SK-N-MC (cell line): ENCODE data around the gene ERFE.
"Not testable (repeated sequence)": the region's sequence is repeated elsewhere in the genome, so short reads cannot be mapped to it uniquely, and the experiment has no call there.

Experiments used
- DNase-seq: peaks from one replicate; pipeline ENCODE4 v3.0.0-alpha.2; 2011; ENCODE audit warnings: low read depth, low spot score
- H3K27ac ChIP-seq: fragments of 200-600 bp; sonication (generic); 2 replicates; pipeline ENCODE4 v1.5.1; 2016; ENCODE audit warnings: mixed run types
- H3K36me3 ChIP-seq: fragments of 200-600 bp; sonication (generic); 2 replicates; pipeline ENCODE4 v1.6.1; 2017; ENCODE audit warnings: antibody characterized with exemption, low read length, mixed read lengths; ENCODE audit not compliant: insufficient read depth
- H3K4me3 ChIP-seq: fragments of 200-600 bp; sonication (generic); 2 replicates; pipeline ENCODE4 v1.5.1; 2016
- H3K9ac ChIP-seq: fragments of 200-600 bp; sonication (generic); 2 replicates; pipeline ENCODE4 v1.8.0; 2017; ENCODE audit warnings: mixed run types, mixed read lengths; ENCODE audit not compliant: insufficient read length
- H3K9me3 ChIP-seq: fragments of 200-600 bp; sonication (generic); 2 replicates; pipeline ENCODE4 v1.6.1; 2017; ENCODE audit warnings: low read depth, mild to moderate bottlenecking, antibody characterized with exemption, low read length, moderate library complexity, mixed read lengths
- EZH2 ChIP-seq: fragments of 200-600 bp; sonication (generic); IDR thresholded peaks from one replicate; pipeline ENCODE4 v1.6.1; 2017; ENCODE audit warnings: antibody characterized with exemption
- FOXP2 ChIP-seq: optimal IDR thresholded peaks from 2 replicates; pipeline ENCODE3; 2011; ENCODE audit warnings: mild to moderate bottlenecking, moderate library complexity; ENCODE audit not compliant: insufficient read depth; ENCODE audit errors: extremely low read length, control extremely low read depth
- POLR2AphosphoS5 ChIP-seq: IDR thresholded peaks from 2 replicates; pipeline ENCODE4 v1.6.1; 2012; ENCODE audit warnings: mild to moderate bottlenecking, low read depth, low read length, borderline replicate concordance

ERFE gene

DNA sequence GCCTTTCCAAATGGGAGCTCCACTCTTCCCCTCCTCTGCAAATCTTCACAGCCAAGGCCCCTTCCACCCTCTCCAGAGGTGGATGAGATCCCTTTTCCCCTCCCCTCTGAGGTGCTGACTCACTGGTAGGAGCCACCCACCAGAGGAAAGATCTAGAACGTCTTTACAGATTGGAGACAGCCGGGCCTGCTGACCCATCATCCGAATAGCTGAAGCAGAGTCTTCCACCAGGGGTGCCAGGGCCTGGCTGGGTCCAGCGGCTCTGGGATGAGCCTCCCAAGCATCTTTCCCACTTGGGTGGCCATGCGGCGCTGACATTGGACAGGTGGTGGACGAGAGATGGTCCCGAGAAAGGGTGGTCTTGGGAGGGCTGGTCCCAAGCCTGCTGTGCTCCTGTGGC is 9.0 kb downstream of the ERFE start:
- H3K9me3 ChIP-seq: no peaks in the 10 kb centered on the region
- peak overlapping the region; percentile 98 for H3K27ac ChIP-seq
- no peak overlapping the region for H3K4me3 ChIP-seq
- H3K9ac ChIP-seq: no peak overlapping the region
- peaks cover 40% of the 10 kb centered on the region for H3K36me3 ChIP-seq
- no peak for TF ChIP-seq EZH2
- DNase-seq: no peak

DNA sequence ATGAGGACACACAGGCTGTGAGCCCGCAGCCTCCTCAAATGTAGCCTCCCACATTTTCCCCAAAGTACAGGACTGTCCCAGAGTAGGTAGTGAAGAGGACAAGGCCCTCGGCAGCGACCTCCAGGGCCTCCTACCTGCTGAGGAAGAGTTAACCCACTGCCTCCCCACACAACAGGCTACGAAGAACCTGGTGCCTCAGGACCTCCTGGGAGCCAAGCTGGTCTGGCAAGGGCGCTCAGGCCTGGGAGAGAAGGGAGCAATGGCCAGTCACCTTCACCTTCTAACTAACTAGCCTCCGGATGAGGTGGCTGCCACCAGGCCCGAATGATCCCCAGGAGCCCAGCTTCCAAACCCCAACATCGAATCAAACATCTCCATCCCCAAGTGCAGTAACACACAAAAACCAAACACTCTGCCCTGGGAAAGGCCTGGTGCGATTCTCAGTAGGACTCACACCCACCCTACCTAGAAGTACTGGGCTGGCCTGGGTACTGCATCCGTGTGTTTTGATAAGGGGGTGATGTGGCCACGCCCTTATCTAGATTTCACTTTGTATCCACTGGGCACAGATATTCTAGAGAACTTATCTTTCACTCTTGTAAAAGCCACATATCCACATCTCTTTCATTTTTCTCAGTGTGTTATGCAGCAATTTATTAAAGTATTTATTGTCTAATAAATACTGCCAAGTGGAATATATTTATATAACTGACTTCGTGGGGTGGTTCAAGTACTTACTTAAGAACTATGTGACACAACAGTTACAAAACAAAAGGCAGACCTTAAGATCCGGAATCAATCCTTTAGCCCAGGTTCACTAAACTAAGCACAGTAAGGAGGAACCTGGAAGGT is 9.7 kb downstream of the ERFE start:
- Histone ChIP-seq H3K9me3 (no peaks in the 10 kb centered on the region), H3K4me3 (no peak overlapping the region), H3K27ac (peak overlapping the region; percentile 98), H3K36me3 (peaks cover 47% of the 10 kb centered on the region), H3K9ac (peak overlapping the region; percentile 68)
- DNase-seq: no peak
- TF ChIP-seq POLR2AphosphoS5 (peak; percentile 9; the same call in 1 of the 2 replicates), FOXP2 (no peak)

DNA sequence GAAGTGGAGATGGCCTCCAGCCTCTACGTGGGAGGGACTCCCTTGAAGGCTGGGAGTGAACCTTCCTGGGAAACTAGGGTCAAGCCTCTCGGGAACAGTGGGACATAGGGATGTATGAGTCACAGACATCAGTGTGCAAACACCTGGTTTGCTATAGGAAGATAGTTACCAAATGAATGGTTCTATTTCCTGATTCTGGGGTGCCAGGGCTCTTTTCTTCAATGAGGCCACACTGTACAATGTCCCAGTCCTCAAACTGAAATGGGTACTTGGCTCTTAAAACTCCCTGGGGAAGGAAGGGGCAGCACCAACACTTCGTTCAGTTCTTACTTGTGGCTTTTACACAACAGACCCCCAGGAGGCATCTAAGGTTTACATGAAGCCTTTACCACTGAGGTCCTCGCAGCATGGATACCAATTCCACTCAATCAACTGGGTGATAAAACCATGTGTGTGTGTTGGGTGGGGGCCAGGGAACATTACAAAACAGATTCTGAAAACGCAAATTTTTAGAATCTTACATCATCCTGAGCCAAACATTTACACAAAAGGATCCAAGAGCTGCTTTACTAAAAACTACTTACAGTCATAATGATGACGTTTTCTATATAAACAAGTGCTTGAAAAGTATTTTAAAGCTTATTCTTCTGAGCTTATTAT is 10.4 kb downstream of the ERFE start:
- DNase-seq: peak; percentile 89
- TF ChIP-seq POLR2AphosphoS5: peak; percentile 7; the same call in 1 of the 2 replicates
- no peak for TF ChIP-seq EZH2
- Histone ChIP-seq H3K27ac (peak overlapping the region; percentile 98), H3K36me3 (peaks cover 54% of the 10 kb centered on the region), H3K4me3 (peak overlapping the region; percentile 11; the same call in 1 of the 2 replicates), H3K9me3 (no peaks in the 10 kb centered on the region), H3K9ac (peak overlapping the region; percentile 68)

DNA sequence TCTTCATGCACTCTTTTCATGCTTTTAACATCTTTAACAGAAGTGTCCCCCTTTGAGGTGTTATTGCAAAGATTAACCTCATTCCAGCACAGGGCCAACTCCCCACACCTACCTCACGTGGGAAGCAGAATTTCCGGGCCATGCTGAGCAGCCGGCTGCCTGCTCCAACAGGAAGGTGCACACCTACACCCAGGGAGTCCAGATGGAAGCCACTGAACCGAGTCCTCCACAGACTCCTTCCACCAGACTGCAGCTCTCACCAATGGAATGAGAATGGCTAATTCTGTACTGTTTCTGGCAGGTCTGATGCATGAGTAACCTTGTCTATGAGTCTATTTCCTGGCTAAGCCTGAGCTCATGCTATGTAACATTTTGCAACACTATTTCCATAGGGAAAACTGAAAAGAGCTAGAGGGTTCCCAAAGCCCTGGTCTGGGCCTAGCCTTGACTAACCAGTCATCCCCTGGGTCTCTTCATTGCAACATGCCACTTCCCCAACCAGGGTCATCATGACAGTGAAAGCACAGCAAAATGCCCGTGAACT is 11.0 kb downstream of the ERFE start:
- H3K9me3 ChIP-seq: no peaks in the 10 kb centered on the region
- peak overlapping the region; percentile 11; the same call in 1 of the 2 replicates for H3K4me3 ChIP-seq
- H3K27ac ChIP-seq: peak overlapping the region; percentile 98
- peak overlapping the region; percentile 65 for H3K9ac ChIP-seq
- TF ChIP-seq EZH2 (no peak), FOXP2 (no peak), POLR2AphosphoS5 (no peak)
- H3K36me3 ChIP-seq: peaks cover 60% of the 10 kb centered on the region
- DNase-seq: peak; percentile 26

DNA sequence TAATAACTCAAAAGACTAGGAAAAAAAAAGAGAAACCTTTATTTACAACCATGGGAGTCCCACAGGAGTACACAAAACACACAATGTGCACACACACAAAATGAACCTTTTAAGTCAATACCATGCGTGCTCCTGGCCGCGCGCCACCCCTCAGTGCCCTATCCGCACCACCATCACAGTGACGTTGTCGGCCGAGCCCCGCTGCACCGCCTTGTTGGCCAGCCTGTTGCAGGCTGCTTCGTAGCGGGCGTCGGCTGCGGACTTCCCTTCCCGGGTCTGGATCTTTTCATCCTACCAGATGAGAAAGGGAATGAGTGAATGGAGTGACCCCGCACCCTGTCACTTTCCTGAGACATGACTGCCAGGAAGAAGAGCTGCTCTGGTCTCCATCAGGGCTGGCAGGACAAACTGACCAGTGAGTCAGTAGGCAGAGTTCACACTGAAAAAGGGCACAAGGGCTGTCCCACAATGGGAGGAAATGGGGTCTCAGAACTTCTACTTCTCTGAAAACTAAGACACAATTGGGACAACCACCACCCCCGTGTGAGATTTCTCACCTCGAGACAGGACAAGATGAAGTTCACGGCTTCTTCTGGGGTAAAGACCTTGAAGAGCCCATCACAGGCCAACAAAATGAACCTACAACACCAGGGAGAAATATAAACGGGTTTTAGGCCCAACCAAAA is 11.8 kb downstream of the ERFE start:
- no peak for TF ChIP-seq POLR2AphosphoS5
- no peak for TF ChIP-seq FOXP2
- no peak for TF ChIP-seq EZH2
- peak overlapping the region; percentile 98 for H3K27ac ChIP-seq
- H3K4me3 ChIP-seq: no peak overlapping the region
- no peaks in the 10 kb centered on the region for H3K9me3 ChIP-seq
- H3K9ac ChIP-seq: peak overlapping the region; percentile 65
- H3K36me3 ChIP-seq: peaks cover 66% of the 10 kb centered on the region
- DNase-seq: no peak

DNA sequence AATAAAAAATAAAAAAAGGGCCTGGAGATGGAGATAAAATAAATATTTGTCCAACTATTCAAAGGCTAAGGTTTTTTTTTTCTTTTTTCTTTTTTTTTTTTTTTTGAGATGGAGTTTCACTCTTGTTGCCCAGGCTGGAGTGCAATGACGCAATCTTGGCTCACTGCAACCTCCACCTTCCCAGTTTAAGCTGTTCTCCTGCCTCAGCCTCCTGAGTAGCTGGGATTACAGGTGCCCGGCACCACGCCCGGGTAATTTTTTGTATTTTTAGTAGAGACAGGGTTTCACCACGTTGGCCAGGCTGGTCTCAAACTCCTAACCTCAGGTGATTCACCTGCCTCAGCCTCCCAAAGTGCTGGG is 12.3 kb downstream of the ERFE start:
- peak overlapping the region; percentile 98 for H3K27ac ChIP-seq
- H3K9me3 ChIP-seq, H3K9ac ChIP-seq, DNase-seq, H3K4me3 ChIP-seq: not testable (repeated sequence)
- H3K36me3 ChIP-seq: peaks cover 66% of the 10 kb centered on the region

DNA sequence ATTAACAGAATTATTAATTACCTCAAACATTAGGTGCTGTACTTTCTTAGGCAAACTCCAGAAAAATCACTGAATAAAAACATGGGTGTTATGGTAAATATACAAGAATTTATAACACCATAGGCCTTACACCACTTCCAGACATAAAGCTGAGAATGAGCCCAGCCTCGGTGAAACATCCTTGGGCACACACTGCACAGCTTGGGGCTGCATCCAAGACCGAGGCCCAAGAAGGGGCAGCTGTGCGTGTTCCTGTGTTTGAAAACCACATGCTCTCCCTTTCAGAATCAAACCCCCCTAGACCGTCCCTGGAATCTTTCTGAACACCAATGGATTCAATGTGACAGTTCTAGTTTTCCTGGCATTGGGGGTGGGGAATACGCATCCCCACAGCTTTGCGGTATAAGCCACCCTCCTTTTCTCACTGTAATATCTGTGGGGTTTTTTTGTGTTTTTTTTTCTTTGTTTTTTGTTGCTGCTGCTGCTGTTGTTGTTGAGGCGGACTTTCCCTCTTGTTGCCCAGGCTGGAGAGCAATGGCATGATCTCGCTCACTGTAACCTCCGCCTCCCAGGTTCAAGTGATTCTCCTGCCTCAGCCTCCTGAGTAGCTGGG is 12.9 kb downstream of the ERFE start:
- Histone ChIP-seq H3K36me3 (peaks cover 70% of the 10 kb centered on the region), H3K27ac (peak overlapping the region; percentile 71)

DNA sequence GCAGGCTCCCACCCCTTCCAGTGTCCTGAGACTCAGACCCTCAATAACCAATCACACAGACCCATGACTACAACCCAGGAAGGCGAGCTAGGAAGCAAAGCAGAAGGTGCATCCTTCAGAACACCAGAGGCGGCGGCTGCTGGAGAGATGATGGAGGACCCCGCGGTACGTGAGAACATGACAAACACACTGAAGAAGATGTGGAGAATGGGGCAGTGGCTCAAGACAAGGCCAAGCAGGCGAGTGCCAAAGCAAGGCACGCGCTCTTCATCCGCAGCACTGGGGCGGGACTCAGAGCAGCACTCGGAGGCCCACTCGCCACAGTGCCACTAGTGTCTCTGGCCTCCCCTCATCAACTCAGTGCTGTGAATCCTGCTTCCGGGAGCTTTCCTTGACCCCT is 13.7 kb downstream of the ERFE start:
- Histone ChIP-seq H3K27ac (no peak overlapping the region), H3K36me3 (peaks cover 70% of the 10 kb centered on the region), H3K9ac (no peak overlapping the region)

More for the DNA sequence above, 12.9 kb downstream of the ERFE start:
- Histone ChIP-seq H3K9ac (no peak overlapping the region), H3K4me3 (no peak overlapping the region), H3K9me3 (no peaks in the 10 kb centered on the region)
- no peak for DNase-seq
- TF ChIP-seq EZH2: no peak
- 0 out of 2 replicates have a peak, but pooled peaks have one; percentile 20 for TF ChIP-seq POLR2AphosphoS5
- TF ChIP-seq FOXP2: no peak

More for the DNA sequence above, 13.7 kb downstream of the ERFE start:
- H3K9me3 ChIP-seq: no peaks in the 10 kb centered on the region
- no peak overlapping the region for H3K4me3 ChIP-seq
- DNase-seq: no peak
- TF ChIP-seq EZH2 (no peak), FOXP2 (no peak)
